Activated CD4-positive, alpha-beta T cell treated with anti-CD3 and anti-CD28 coated beads, Interleukin-2, Interleukin-6, amounts not matched to agents 100 ng/mL and 50 ng/mL, durations not matched to agents 16 hours and 8 hours (primary cell): ENCODE measurements around the gene ERI2.

Source experiments
- DNase-seq: peaks from one replicate; pipeline ENCODE4 v3.0.0-alpha.2; 2020

ERI2 gene

GRCh38 chr16:20806168-20807050, at the start of gene ERI2, which contains the start of gene REXO5:
TSS of gene ERI2 (minus strand) at chr16:20806472. CDS start at chr16:20806430, 42 bp downstream.
TSS of gene REXO5 (plus strand) at chr16:20806527. CDS start at chr16:20806954, 427 bp downstream.
- DNase-seq: peak; percentile 88

- no peak for DNase-seq
Measured at GRCh38 chr16:20854963-20855362, 48.7 kb upstream of the ERI2 start.

GRCh38 chr16:20853981-20854620, 47.8 kb upstream of the ERI2 start:
- DNase-seq: no peak

- no peak for DNase-seq
Measured at GRCh38 chr16:20853143-20853542, 46.9 kb upstream of the ERI2 start.

GRCh38 chr16:20851601-20852000, 45.3 kb upstream of the ERI2 start:
- DNase-seq: no peak

- DNase-seq: no peak
Measured at GRCh38 chr16:20850981-20851380, 44.7 kb upstream of the ERI2 start.

- peak; percentile 71 for DNase-seq
Measured at GRCh38 chr16:20849589-20850390, 43.5 kb upstream of the ERI2 start.

GRCh38 chr16:20847550-20847949, 41.3 kb upstream of the ERI2 start:
- no peak for DNase-seq

GRCh38 chr16:20846551-20846950, 40.3 kb upstream of the ERI2 start:
- no peak for DNase-seq

GRCh38 chr16:20846030-20846429, 39.8 kb upstream of the ERI2 start:
- DNase-seq: no peak

- no peak for DNase-seq
Measured at GRCh38 chr16:20844588-20844987, 38.3 kb upstream of the ERI2 start.

- no peak for DNase-seq
Measured at GRCh38 chr16:20844054-20844453, 37.8 kb upstream of the ERI2 start.

- DNase-seq: no peak
Measured at GRCh38 chr16:20839504-20839903, 33.2 kb upstream of the ERI2 start.

GRCh38 chr16:20838240-20838639, 32.0 kb upstream of the ERI2 start:
- DNase-seq: no peak

- DNase-seq: no peak
Measured at GRCh38 chr16:20833086-20833485, 26.8 kb upstream of the ERI2 start.

GRCh38 chr16:20830372-20830771, 24.1 kb upstream of the ERI2 start:
- no peak for DNase-seq

GRCh38 chr16:20829536-20829935, 23.3 kb upstream of the ERI2 start:
- DNase-seq: no peak

GRCh38 chr16:20826039-20826566, 19.8 kb upstream of the ERI2 start:
- no peak for DNase-seq

GRCh38 chr16:20822521-20823325, 16.5 kb upstream of the ERI2 start:
- no peak for DNase-seq

GRCh38 chr16:20821682-20822081, 15.4 kb upstream of the ERI2 start:
- no peak for DNase-seq

GRCh38 chr16:20818929-20819585, 12.8 kb upstream of the ERI2 start:
- no peak for DNase-seq

GRCh38 chr16:20814784-20815183, 8.5 kb upstream of the ERI2 start:
- DNase-seq: peak; percentile 69
